Skeletal muscle cell (primary cell): ENCODE measurements around the gene HK2.
"Not testable (repeated sequence)": the region's sequence is repeated elsewhere in the genome, so short reads cannot be mapped to it uniquely, and the experiment has no call there.

Experiments
- DNase-seq: peaks from one replicate; pipeline ENCODE4 v3.0.0-alpha.2; 2010; ENCODE audit warnings: low read depth
- H3K4me3 ChIP-seq: 2 replicates; pipeline ENCODE4 v1.5.1; 2011; ENCODE audit warnings: low read depth, mild to moderate bottlenecking, control low read depth, low read length, moderate library complexity

Gene HK2

GRCh38 chr2:74889159-74889558 is 55.2 kb downstream of the HK2 start:
- no peak for DNase-seq
- no peak overlapping the region for H3K4me3 ChIP-seq

- DNase-seq: no peak
- H3K4me3 ChIP-seq: no peak overlapping the region
Observed at GRCh38 chr2:74890711-74891110, 56.8 kb downstream of the HK2 start.

GRCh38 chr2:74891136-74891764 is 57.3 kb downstream of the HK2 start:
- no peak overlapping the region for H3K4me3 ChIP-seq
- no peak for DNase-seq

GRCh38 chr2:74891816-74892215 is 57.9 kb downstream of the HK2 start:
- peak; percentile 25 for DNase-seq
- not testable (repeated sequence) for H3K4me3 ChIP-seq

- DNase-seq: no peak
- no peak overlapping the region for H3K4me3 ChIP-seq
Observed at GRCh38 chr2:74892609-74893008, 58.7 kb downstream of the HK2 start.

- peak; percentile 56 for DNase-seq
- no peak overlapping the region for H3K4me3 ChIP-seq
Observed at GRCh38 chr2:74893332-74893731, 59.4 kb downstream of the HK2 start.

- H3K4me3 ChIP-seq: no peak overlapping the region
- peak; percentile 65 for DNase-seq
Observed at GRCh38 chr2:74894272-74894981, 60.5 kb downstream of the HK2 start.

GRCh38 chr2:74895001-74895400 is 61.1 kb downstream of the HK2 start:
- DNase-seq: no peak
- H3K4me3 ChIP-seq: no peak overlapping the region

- no peak for DNase-seq
- no peak overlapping the region for H3K4me3 ChIP-seq
Observed at GRCh38 chr2:74896232-74896631, 62.3 kb downstream of the HK2 start.

- H3K4me3 ChIP-seq: not testable (repeated sequence)
Observed at GRCh38 chr2:74900225-74900624, 66.3 kb downstream of the HK2 start.

GRCh38 chr2:74902281-74902860 is 68.4 kb downstream of the HK2 start:
- DNase-seq: no peak
- no peak overlapping the region for H3K4me3 ChIP-seq

More at GRCh38 chr2:74900225-74900624, 66.3 kb downstream of the HK2 start:
- DNase-seq: not testable (repeated sequence)

- H3K4me3 ChIP-seq: no peak overlapping the region
- DNase-seq: no peak
Observed at GRCh38 chr2:74906395-74906794, 72.5 kb downstream of the HK2 start.

GRCh38 chr2:74907560-74907959 is 73.6 kb downstream of the HK2 start:
- H3K4me3 ChIP-seq, DNase-seq: not testable (repeated sequence)

- no peak for DNase-seq
- peak overlapping the region; percentile 8 for H3K4me3 ChIP-seq
Observed at GRCh38 chr2:74908748-74909444, 75.0 kb downstream of the HK2 start.

GRCh38 chr2:74910245-74910644 is 76.3 kb downstream of the HK2 start:
- no peak overlapping the region for H3K4me3 ChIP-seq
- DNase-seq: no peak

- no peak for DNase-seq
Observed at GRCh38 chr2:74911061-74911460, 77.1 kb downstream of the HK2 start.

GRCh38 chr2:74915743-74916142 is 81.8 kb downstream of the HK2 start:
- no peak overlapping the region for H3K4me3 ChIP-seq
- peak; percentile 8 for DNase-seq

More at GRCh38 chr2:74911061-74911460, 77.1 kb downstream of the HK2 start:
- H3K4me3 ChIP-seq: no peak overlapping the region

GRCh38 chr2:74916394-74916793 is 82.5 kb downstream of the HK2 start:
- DNase-seq: no peak
- H3K4me3 ChIP-seq: no peak overlapping the region

GRCh38 chr2:74917702-74918619 is 84.0 kb downstream of the HK2 start:
- peak; percentile 19 for DNase-seq

More at GRCh38 chr2:74917702-74918619, 84.0 kb downstream of the HK2 start:
- no peak overlapping the region for H3K4me3 ChIP-seq
